HG02943 (cell line): Measurements from ENCODE around the gene HOXB2.
A peak's percentile ranks its signal among the peaks of the same experiment; 100 is the strongest.

Experiments used
- ATAC-seq: cut with Tn5 transposase; IDR thresholded peaks from one replicate; pipeline ENCODE4 v1.9.1; 2021; ENCODE audit warnings: mild to moderate bottlenecking, low read depth, moderate library complexity; ENCODE audit not compliant: unreplicated experiment

The HOXB2 gene

GRCh38 chr17:48567646-48568354 is 22.9 kb upstream of the HOXB2 start:
- no peak for ATAC-seq

GRCh38 chr17:48567209-48567608 is 22.3 kb upstream of the HOXB2 start:
- no peak for ATAC-seq

GRCh38 chr17:48566717-48567116 is 21.8 kb upstream of the HOXB2 start:
- ATAC-seq = no peak

- no peak for ATAC-seq
Measured at GRCh38 chr17:48565925-48566710, 21.2 kb upstream of the HOXB2 start.

GRCh38 chr17:48565022-48565554 is 20.2 kb upstream of the HOXB2 start:
- ATAC-seq = no peak

- ATAC-seq = no peak
Measured at GRCh38 chr17:48564188-48565021, 19.5 kb upstream of the HOXB2 start.

GRCh38 chr17:48563867-48564187 is 18.9 kb upstream of the HOXB2 start:
- no peak for ATAC-seq

GRCh38 chr17:48563385-48563838 is 18.5 kb upstream of the HOXB2 start:
- ATAC-seq = no peak

- no peak for ATAC-seq
Measured at GRCh38 chr17:48562934-48563333, 18.0 kb upstream of the HOXB2 start.

- ATAC-seq = peak; percentile 77
Measured at GRCh38 chr17:48561884-48562810, 17.2 kb upstream of the HOXB2 start.

- no peak for ATAC-seq
Measured at GRCh38 chr17:48559840-48560817, 15.2 kb upstream of the HOXB2 start.

GRCh38 chr17:48559122-48559839 is 14.4 kb upstream of the HOXB2 start:
- no peak for ATAC-seq

GRCh38 chr17:48558831-48559121 is 13.9 kb upstream of the HOXB2 start:
- ATAC-seq = no peak

- ATAC-seq = no peak
Measured at GRCh38 chr17:48558057-48558830, 13.3 kb upstream of the HOXB2 start.

GRCh38 chr17:48556576-48557401 is 11.9 kb upstream of the HOXB2 start:
- ATAC-seq = no peak

- ATAC-seq = no peak
Measured at GRCh38 chr17:48556229-48556575, 11.3 kb upstream of the HOXB2 start.
